Measurements from ENCODE around the gene ERC2.

Gene ERC2

DNA sequence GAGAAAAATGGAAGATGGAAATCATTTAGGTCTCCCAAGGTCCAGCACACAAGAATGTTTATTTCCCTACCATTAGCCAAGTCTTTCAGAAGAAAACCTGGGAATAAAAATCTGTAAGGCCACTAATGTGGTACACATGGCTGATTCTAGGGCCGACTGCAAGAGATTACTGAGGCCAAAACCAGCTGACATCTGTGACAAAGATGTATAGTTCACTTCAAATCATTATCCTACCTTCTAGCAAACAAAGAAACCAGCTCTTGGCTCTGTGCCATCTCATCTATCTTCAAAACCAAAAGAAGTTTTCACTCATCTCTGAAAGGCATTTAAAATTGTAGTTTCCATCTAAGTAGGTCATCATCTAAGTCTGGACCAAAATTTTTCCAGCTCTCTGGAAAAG, 43.9 kb downstream of the ERC2 start:
- DNase-seq (ENCODE audit: insufficient read length): no peak
- no peak for FAIRE-seq
- TF ChIP-seq TAF1 (IDR thresholded peaks at IDR 0.05; ENCODE audit: borderline replicate concordance, low read depth, low read length) (no peak), POLR2A (IDR thresholded peaks at IDR 0.05; ENCODE audit: low read depth, low read length) (no peak), POLR2AphosphoS5 (IDR thresholded peaks at IDR 0.05; ENCODE audit: low read depth, low read length) (no peak)

DNA sequence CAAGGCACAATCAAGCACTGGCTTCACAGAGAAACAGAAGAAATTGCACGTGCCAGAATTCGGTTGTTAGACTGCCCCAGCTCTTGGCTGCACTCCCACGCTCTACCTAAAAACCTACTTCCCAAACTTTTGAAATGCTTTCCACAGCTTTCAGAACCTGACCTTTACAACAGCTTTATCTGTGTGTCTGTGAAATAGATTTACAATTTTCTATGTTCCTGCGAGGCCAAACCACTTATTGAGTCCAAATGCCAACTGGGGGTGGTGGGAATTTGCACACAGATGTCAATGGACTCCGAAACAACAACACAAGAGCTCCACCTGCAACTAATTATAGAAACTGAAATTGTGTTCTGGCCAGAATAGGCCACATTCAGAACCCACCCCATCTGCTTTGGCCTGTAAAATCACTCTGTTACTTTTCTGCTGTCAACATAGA, 44.6 kb downstream of the ERC2 start:
- no peak for DNase-seq (ENCODE audit: insufficient read length)
- TF ChIP-seq TAF1 (IDR thresholded peaks at IDR 0.05; ENCODE audit: borderline replicate concordance, low read depth, low read length): no peak
- TF ChIP-seq POLR2A (IDR thresholded peaks at IDR 0.05; ENCODE audit: low read depth, low read length): no peak
- TF ChIP-seq POLR2AphosphoS5 (IDR thresholded peaks at IDR 0.05; ENCODE audit: low read depth, low read length): no peak
- no peak for FAIRE-seq

- FAIRE-seq: no peak
- no peak for TF ChIP-seq POLR2AphosphoS5 (IDR thresholded peaks at IDR 0.05; ENCODE audit: low read depth, low read length)
- no peak for TF ChIP-seq TAF1 (IDR thresholded peaks at IDR 0.05; ENCODE audit: borderline replicate concordance, low read depth, low read length)
- no peak for TF ChIP-seq POLR2A (IDR thresholded peaks at IDR 0.05; ENCODE audit: low read depth, low read length)
- no peak for DNase-seq (ENCODE audit: insufficient read length)
Measured at GRCh38 chr3:56422316-56422715, 46.0 kb downstream of the ERC2 start.

- no peak for DNase-seq (ENCODE audit: insufficient read length)
- no peak for FAIRE-seq
- TF ChIP-seq POLR2AphosphoS5 (IDR thresholded peaks at IDR 0.05; ENCODE audit: low read depth, low read length) (no peak), POLR2A (IDR thresholded peaks at IDR 0.05; ENCODE audit: low read depth, low read length) (no peak), TAF1 (IDR thresholded peaks at IDR 0.05; ENCODE audit: borderline replicate concordance, low read depth, low read length) (no peak)
Measured at GRCh38 chr3:56421205-56421604, 47.1 kb downstream of the ERC2 start.

DNA sequence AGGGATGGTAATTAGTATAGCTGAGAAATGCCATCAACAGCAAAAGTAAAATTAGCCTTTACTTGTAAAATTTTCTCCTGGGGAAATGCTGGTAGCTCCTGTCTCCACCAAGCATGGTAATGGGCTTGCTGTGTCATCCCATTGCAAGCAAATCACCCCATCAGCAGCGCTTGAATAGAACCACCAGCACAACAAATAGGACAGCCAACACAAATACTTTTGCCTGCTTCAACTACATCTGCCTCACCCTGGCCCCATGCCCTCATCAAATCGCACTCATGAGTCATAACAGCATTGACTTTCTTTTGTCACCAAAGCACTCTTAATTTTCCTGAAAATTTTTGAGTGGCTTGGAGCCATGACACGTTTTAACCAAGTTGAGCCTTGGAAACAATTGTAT, 52.6 kb downstream of the ERC2 start:
- DNase-seq (ENCODE audit: insufficient read length) (no peak), FAIRE-seq (no peak)
- TF ChIP-seq POLR2AphosphoS5 (IDR thresholded peaks at IDR 0.05; ENCODE audit: low read depth, low read length) (no peak), TAF1 (IDR thresholded peaks at IDR 0.05; ENCODE audit: borderline replicate concordance, low read depth, low read length) (no peak), POLR2A (IDR thresholded peaks at IDR 0.05; ENCODE audit: low read depth, low read length) (no peak)

GRCh38 chr3:56413911-56414310, 54.4 kb downstream of the ERC2 start:
- TF ChIP-seq POLR2A (IDR thresholded peaks at IDR 0.05; ENCODE audit: low read depth, low read length) (no peak), POLR2AphosphoS5 (IDR thresholded peaks at IDR 0.05; ENCODE audit: low read depth, low read length) (no peak), TAF1 (IDR thresholded peaks at IDR 0.05; ENCODE audit: borderline replicate concordance, low read depth, low read length) (no peak)
- DNase-seq (ENCODE audit: insufficient read length) (no peak), FAIRE-seq (no peak)

- DNase-seq (ENCODE audit: insufficient read length) (no peak), FAIRE-seq (no peak)
- TF ChIP-seq POLR2A (IDR thresholded peaks at IDR 0.05; ENCODE audit: low read depth, low read length): no peak
- no peak for TF ChIP-seq POLR2AphosphoS5 (IDR thresholded peaks at IDR 0.05; ENCODE audit: low read depth, low read length)
- no peak for TF ChIP-seq TAF1 (IDR thresholded peaks at IDR 0.05; ENCODE audit: borderline replicate concordance, low read depth, low read length)
Measured at GRCh38 chr3:56411166-56411565, 57.1 kb downstream of the ERC2 start.

- FAIRE-seq (no peak), DNase-seq (ENCODE audit: insufficient read length) (no peak)
- TF ChIP-seq POLR2A (IDR thresholded peaks at IDR 0.05; ENCODE audit: low read depth, low read length) (no peak), POLR2AphosphoS5 (IDR thresholded peaks at IDR 0.05; ENCODE audit: low read depth, low read length) (no peak), TAF1 (IDR thresholded peaks at IDR 0.05; ENCODE audit: borderline replicate concordance, low read depth, low read length) (no peak)
Measured at GRCh38 chr3:56410576-56410975, 57.7 kb downstream of the ERC2 start.

GRCh38 chr3:56409790-56410189, 58.5 kb downstream of the ERC2 start:
- FAIRE-seq: no peak
- TF ChIP-seq POLR2A (IDR thresholded peaks at IDR 0.05; ENCODE audit: low read depth, low read length) (no peak), TAF1 (IDR thresholded peaks at IDR 0.05; ENCODE audit: borderline replicate concordance, low read depth, low read length) (no peak), POLR2AphosphoS5 (IDR thresholded peaks at IDR 0.05; ENCODE audit: low read depth, low read length) (no peak)
- DNase-seq (ENCODE audit: insufficient read length): no peak

DNA sequence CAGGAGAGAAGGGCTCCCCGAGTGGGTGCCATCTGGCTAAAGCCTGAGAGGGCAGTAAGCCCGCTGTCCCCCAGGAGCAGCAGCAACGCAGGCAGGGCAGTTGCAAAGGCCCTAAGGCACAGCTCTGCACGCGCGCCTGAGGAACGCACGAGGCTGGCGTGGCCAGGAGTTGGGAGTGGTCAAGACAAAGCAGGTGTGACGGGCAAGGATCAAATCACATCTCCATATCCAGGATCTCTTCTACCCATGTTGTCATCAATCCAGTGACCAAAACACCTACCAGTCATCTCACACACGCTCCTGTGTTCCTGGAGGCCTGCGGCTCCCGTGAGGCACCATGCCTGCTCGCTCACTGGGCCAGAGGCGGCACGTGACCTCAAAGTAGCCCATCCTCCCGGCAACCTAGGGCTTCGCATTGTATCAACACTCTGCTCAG, 59.5 kb downstream of the ERC2 start:
- no peak for FAIRE-seq
- no peak for DNase-seq (ENCODE audit: insufficient read length)
- TF ChIP-seq TAF1 (IDR thresholded peaks at IDR 0.05; ENCODE audit: borderline replicate concordance, low read depth, low read length): no peak
- no peak for TF ChIP-seq POLR2AphosphoS5 (IDR thresholded peaks at IDR 0.05; ENCODE audit: low read depth, low read length)
- TF ChIP-seq POLR2A (IDR thresholded peaks at IDR 0.05; ENCODE audit: low read depth, low read length): no peak

DNA sequence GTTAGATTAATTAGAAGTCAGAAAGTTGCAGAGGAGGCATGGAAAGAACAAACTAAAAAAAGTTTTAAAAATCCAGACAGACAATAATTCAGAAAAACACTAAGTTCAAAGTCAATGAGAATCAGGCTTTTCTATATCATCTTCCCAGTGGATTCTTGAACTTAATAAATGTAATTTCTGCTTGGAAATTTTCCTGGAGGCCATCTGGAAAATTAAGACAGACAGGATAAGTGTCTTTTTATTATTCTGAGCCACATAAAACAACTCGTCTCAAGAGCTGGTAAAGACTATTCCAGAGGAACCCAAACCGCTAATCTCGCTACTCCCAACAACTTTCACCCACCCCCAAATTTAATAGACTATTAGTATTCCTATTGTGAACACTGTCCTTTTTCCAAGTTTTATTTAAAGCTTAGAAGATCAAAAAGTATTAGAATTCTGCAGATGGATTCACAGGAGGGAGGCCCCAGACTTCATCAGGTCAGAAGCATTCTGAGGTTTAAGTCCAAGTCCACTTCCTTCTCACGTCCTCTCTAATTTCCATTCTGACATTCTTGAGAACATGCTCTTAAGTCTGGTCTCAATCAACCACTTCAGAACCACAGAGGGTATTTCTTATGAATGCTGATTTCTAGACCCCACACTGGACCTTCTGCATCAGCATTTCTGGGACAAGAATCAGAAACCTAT, 61.3 kb downstream of the ERC2 start:
- no peak for DNase-seq (ENCODE audit: insufficient read length)
- no peak for FAIRE-seq
- TF ChIP-seq POLR2AphosphoS5 (IDR thresholded peaks at IDR 0.05; ENCODE audit: low read depth, low read length) (no peak), POLR2A (IDR thresholded peaks at IDR 0.05; ENCODE audit: low read depth, low read length) (no peak), TAF1 (IDR thresholded peaks at IDR 0.05; ENCODE audit: borderline replicate concordance, low read depth, low read length) (no peak)

DNA sequence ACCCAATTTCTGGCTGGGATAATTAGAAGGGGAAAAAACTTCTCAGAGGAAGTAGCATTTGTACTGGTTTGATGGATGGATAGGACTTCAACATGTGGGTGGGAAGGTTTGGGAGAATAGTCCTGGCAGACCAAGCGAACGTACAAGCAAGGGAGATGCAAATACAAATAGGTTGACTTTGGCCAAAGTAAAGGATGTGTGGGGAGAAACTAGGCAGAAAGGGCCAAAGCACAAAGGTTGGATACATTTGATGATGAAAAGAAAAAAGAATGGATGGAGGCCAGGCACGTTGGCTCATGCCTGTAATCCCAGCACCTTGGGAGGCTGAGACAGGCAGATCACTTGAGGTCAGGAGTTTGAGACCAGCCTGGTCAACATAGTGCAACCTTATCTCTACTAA, 63.4 kb downstream of the ERC2 start:
- TF ChIP-seq POLR2A (IDR thresholded peaks at IDR 0.05; ENCODE audit: low read depth, low read length) (no peak), TAF1 (IDR thresholded peaks at IDR 0.05; ENCODE audit: borderline replicate concordance, low read depth, low read length) (no peak), POLR2AphosphoS5 (IDR thresholded peaks at IDR 0.05; ENCODE audit: low read depth, low read length) (no peak)
- DNase-seq (ENCODE audit: insufficient read length) (no peak), FAIRE-seq (no peak)

Measured in GM12892 (cell line).